ENCODE measurements around the gene EVL.

DNA sequence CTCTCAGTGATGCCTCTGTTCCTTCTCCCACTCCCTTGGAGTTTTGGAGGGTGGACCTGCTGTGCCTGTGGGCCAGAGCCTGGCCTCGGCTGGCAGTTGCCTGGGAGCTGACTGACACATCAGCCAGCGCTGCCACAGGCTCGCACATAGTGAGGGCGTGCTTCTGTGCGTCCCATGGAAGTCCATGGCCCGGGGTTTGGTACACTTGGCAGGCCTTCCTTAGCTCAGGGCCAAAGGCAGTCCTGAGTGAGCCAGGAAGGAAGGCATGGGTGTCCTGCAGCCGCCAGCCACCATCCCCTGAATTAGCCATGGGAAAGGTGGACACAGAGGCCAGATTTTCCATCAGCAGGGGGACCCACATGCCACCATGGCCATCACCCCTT lies 95.3 kb downstream of the EVL start:
- TF ChIP-seq POLR2A (IDR thresholded peaks at IDR 0.05) (no peak), CTCF (IDR thresholded peaks at IDR 0.05) (no peak)

Measured in testis (tissue), 2 donors.